HepG2 (cell line): ENCODE measurements around the gene RGS10. TPM values are rescaled to one million over a fixed set of nuclear protein-coding genes. Genes with fewer than 3 reads are reported as not detected.

Source experiments
- ATF7-NPFF ChIP-seq: sonication (generic); formaldehyde crosslinking; IDR thresholded peaks from 2 replicates; pipeline ENCODE4 v1.8.1; 2023; ENCODE audit warnings: mild to moderate bottlenecking, low read depth, missing genetic modification reagents, moderate library complexity
- BCL6 ChIP-seq: IDR thresholded peaks from 2 replicates; pipeline ENCODE4 v1.6.1; 2016; ENCODE audit warnings: missing genetic modification reagents, missing compliant biosample characterization
- CAMTA2 ChIP-seq: sonication (generic); formaldehyde crosslinking; IDR thresholded peaks from 2 replicates; pipeline ENCODE4 v1.4.0; 2020; ENCODE audit warnings: mild to moderate bottlenecking, missing genetic modification reagents, borderline replicate concordance
- FOXK1 ChIP-seq: sonication (generic); formaldehyde crosslinking; IDR thresholded peaks from 2 replicates; pipeline ENCODE4 v1.4.0; 2020; ENCODE audit warnings: low read depth, missing genetic modification reagents, borderline replicate concordance
- KLF15 ChIP-seq: sonication (generic); formaldehyde crosslinking; IDR thresholded peaks from 2 replicates; pipeline ENCODE4 v1.8.1; 2023; ENCODE audit warnings: borderline replicate concordance, mild to moderate bottlenecking, inconsistent platforms, missing genetic modification reagents, mixed read lengths
- NCOR1 ChIP-seq: fragments of 200-600 bp; sonication (generic); IDR thresholded peaks from 2 replicates; pipeline ENCODE4 v1.7.0; 2017; ENCODE audit warnings: antibody characterized with exemption, low read length, borderline replicate concordance
- NR2C2 ChIP-seq: sonication (generic); formaldehyde crosslinking; IDR thresholded peaks from 2 replicates; pipeline ENCODE4 v1.4.0; 2020; ENCODE audit warnings: missing genetic modification reagents, mild to moderate bottlenecking, moderate library complexity, borderline replicate concordance
- RXRB ChIP-seq: IDR thresholded peaks from 2 replicates; pipeline ENCODE4 v1.6.1; 2016; ENCODE audit warnings: borderline replicate concordance, missing genetic modification reagents, missing compliant biosample characterization
- SALL1 ChIP-seq: sonication (generic); formaldehyde crosslinking; IDR thresholded peaks from 2 replicates; pipeline ENCODE4 v1.8.0; 2022; ENCODE audit warnings: mild to moderate bottlenecking, missing genetic modification reagents
- SMYD3 ChIP-seq: sonication (generic); formaldehyde crosslinking; IDR thresholded peaks from 2 replicates; pipeline ENCODE4 v1.8.1; 2023; ENCODE audit warnings: mild to moderate bottlenecking, missing genetic modification reagents
- ZBTB38 ChIP-seq: sonication (generic); formaldehyde crosslinking; IDR thresholded peaks from 2 replicates; pipeline ENCODE4 v1.5.1; 2020; ENCODE audit warnings: mild to moderate bottlenecking, missing genetic modification reagents
- ZNF317 ChIP-seq: sonication (generic); formaldehyde crosslinking; IDR thresholded peaks from 2 replicates; pipeline ENCODE4 v1.5.0; 2020; ENCODE audit warnings: mild to moderate bottlenecking, missing genetic modification reagents
- ZNF432 ChIP-seq: sonication (generic); formaldehyde crosslinking; IDR thresholded peaks from 2 replicates; pipeline ENCODE4 v1.5.0; 2020; ENCODE audit warnings: missing genetic modification reagents, mild to moderate bottlenecking, borderline replicate concordance
- polyA plus RNA-seq, 8 experiments: library from polyadenylated mRNA; depleted of rRNA in 3 of 8; stranded (reverse) in 7 of 8; unstranded in 1 of 8; fragments of >200 nt; fragmentation: Illumina TruSeq in 4 of 8; extraction: Trizol in 4 of 8; gene quantifications; 2 replicates each; pipeline versions ENCODE4 v1.2.1 to v1.2.3, GENCODE V29; 2011 to 2016; ENCODE audit warnings: low read depth in 4 of 8, missing spikeins in 1 of 8, mixed read lengths in 1 of 8; ENCODE audit not compliant: insufficient read depth in 1 of 8
- total RNA-seq, 5 experiments: library from RNA; depleted of rRNA; stranded (reverse); fragments of >200 nt; fragmentation: Illumina TruSeq; extraction: Trizol; gene quantifications; 2 replicates each; pipeline ENCODE4 v1.2.3, GENCODE V29; 2016; ENCODE audit warnings: low read depth in 1 of 5
- TF ChIP-seq, protein P1 (sequence below), 2 experiments: sonication (generic) in 1 of 2; formaldehyde crosslinking in 1 of 2; IDR thresholded peaks; 2 replicates each; pipeline versions ENCODE4 v1.4.0 to v1.6.1; 2016 to 2020; ENCODE audit warnings: borderline replicate concordance in 1 of 2, low read depth in 1 of 2, mild to moderate bottlenecking in 1 of 2, missing genetic modification reagents in 1 of 2
- TF ChIP-seq, protein P2 (sequence below): sonication (generic); formaldehyde crosslinking; IDR thresholded peaks from 2 replicates; pipeline ENCODE4 v1.4.0; 2020; ENCODE audit warnings: missing genetic modification reagents, borderline replicate concordance
- TF ChIP-seq, protein P3 (sequence below): sonication (generic); formaldehyde crosslinking; IDR thresholded peaks from 2 replicates; pipeline ENCODE4 v1.4.0; 2020; ENCODE audit warnings: missing genetic modification reagents
- TF ChIP-seq, protein P4 (sequence below): IDR thresholded peaks from 2 replicates; pipeline ENCODE4 v1.6.1; 2016
- TF ChIP-seq, protein P5 (sequence below): sonication (generic); formaldehyde crosslinking; IDR thresholded peaks from 2 replicates; pipeline ENCODE4 v1.4.0; 2020; ENCODE audit warnings: missing genetic modification reagents, mild to moderate bottlenecking, borderline replicate concordance

RGS10 gene
- total and polyA plus RNA-seq, 2 of the 13 experiments (the other 11 are each of a cell fraction or from before 2014, with no cell fraction given) = 1.7 to 5.1 TPM

DNA sequence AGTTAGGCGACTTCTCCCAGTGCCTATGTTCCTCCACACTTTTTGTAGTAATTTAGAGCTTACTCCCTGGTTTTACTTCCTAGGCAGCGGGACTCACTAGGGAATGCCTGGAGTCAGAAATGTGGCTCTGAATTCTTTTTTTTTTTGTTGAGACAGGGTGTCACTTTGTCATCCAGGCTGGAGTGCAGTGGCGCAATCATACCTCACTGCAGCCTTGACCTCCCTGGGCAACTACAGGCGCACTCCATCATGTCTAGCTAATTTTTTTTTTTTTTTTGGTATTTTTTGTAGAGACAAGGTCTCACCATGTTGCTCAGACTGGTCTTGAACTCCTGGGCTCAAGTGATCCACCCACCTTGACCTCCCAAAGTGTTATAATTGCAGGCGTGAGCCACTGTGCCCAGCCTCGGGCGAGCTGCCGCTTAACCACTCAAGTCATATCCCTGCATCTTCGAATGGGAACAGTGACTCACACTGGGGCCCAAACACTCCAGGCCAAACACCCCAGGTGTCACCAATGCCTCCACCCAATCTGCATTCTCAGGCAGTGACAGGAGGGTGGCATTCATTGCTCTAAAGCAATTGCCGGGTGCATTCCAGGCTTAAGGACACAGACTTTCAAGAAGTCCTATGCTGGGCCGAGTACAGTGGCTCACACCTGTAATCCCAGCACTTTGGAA, 19.6 kb downstream of the RGS10 start (continued):
- TF ChIP-seq KLF15 = no peak
- TF ChIP-seq, protein P1, sequence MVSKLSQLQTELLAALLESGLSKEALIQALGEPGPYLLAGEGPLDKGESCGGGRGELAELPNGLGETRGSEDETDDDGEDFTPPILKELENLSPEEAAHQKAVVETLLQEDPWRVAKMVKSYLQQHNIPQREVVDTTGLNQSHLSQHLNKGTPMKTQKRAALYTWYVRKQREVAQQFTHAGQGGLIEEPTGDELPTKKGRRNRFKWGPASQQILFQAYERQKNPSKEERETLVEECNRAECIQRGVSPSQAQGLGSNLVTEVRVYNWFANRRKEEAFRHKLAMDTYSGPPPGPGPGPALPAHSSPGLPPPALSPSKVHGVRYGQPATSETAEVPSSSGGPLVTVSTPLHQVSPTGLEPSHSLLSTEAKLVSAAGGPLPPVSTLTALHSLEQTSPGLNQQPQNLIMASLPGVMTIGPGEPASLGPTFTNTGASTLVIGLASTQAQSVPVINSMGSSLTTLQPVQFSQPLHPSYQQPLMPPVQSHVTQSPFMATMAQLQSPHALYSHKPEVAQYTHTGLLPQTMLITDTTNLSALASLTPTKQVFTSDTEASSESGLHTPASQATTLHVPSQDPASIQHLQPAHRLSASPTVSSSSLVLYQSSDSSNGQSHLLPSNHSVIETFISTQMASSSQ (IDR thresholded peaks at IDR 0.05; ENCODE audit: low read depth) = no peak
- TF ChIP-seq, protein P1 (CRISPR knock-in tag; IDR thresholded peaks at IDR 0.05; ENCODE audit: borderline replicate concordance) = no peak
- 0 out of 2 replicates have a peak, but pooled peaks have one; percentile 17 for TF ChIP-seq FOXK1 (CRISPR knock-in tag)
- TF ChIP-seq NCOR1 = no peak
- no peak for TF ChIP-seq CAMTA2 (CRISPR knock-in tag)
- TF ChIP-seq, protein P2, sequence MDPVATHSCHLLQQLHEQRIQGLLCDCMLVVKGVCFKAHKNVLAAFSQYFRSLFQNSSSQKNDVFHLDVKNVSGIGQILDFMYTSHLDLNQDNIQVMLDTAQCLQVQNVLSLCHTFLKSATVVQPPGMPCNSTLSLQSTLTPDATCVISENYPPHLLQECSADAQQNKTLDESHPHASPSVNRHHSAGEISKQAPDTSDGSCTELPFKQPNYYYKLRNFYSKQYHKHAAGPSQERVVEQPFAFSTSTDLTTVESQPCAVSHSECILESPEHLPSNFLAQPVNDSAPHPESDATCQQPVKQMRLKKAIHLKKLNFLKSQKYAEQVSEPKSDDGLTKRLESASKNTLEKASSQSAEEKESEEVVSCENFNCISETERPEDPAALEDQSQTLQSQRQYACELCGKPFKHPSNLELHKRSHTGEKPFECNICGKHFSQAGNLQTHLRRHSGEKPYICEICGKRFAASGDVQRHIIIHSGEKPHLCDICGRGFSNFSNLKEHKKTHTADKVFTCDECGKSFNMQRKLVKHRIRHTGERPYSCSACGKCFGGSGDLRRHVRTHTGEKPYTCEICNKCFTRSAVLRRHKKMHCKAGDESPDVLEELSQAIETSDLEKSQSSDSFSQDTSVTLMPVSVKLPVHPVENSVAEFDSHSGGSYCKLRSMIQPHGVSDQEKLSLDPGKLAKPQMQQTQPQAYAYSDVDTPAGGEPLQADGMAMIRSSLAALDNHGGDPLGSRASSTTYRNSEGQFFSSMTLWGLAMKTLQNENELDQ (CRISPR knock-in tag) = no peak
- TF ChIP-seq ZNF432 (CRISPR knock-in tag) = no peak
- TF ChIP-seq ZBTB38 = no peak
- TF ChIP-seq, protein P3, sequence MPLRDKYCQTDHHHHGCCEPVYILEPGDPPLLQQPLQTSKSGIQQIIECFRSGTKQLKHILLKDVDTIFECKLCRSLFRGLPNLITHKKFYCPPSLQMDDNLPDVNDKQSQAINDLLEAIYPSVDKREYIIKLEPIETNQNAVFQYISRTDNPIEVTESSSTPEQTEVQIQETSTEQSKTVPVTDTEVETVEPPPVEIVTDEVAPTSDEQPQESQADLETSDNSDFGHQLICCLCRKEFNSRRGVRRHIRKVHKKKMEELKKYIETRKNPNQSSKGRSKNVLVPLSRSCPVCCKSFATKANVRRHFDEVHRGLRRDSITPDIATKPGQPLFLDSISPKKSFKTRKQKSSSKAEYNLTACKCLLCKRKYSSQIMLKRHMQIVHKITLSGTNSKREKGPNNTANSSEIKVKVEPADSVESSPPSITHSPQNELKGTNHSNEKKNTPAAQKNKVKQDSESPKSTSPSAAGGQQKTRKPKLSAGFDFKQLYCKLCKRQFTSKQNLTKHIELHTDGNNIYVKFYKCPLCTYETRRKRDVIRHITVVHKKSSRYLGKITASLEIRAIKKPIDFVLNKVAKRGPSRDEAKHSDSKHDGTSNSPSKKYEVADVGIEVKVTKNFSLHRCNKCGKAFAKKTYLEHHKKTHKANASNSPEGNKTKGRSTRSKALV = no peak
- TF ChIP-seq, protein P4, sequence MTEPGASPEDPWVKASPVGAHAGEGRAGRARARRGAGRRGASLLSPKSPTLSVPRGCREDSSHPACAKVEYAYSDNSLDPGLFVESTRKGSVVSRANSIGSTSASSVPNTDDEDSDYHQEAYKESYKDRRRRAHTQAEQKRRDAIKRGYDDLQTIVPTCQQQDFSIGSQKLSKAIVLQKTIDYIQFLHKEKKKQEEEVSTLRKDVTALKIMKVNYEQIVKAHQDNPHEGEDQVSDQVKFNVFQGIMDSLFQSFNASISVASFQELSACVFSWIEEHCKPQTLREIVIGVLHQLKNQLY = no peak
- peak; percentile 37 for TF ChIP-seq SALL1 (CRISPR knock-in tag)
- peak; percentile 48; the same call in 1 of the 2 replicates for TF ChIP-seq RXRB
- TF ChIP-seq ATF7-NPFF = no peak
- no peak for TF ChIP-seq SMYD3 (CRISPR knock-in tag)
- TF ChIP-seq ZNF317 (CRISPR knock-in tag) = 0 out of 2 replicates have a peak, but pooled peaks have one; percentile 21
- TF ChIP-seq NR2C2 (CRISPR knock-in tag) = peak; percentile 60; the same call in 1 of the 2 replicates
- peak; percentile 60; the same call in 1 of the 2 replicates for TF ChIP-seq BCL6 (CRISPR knock-in tag)
- TF ChIP-seq, protein P5, sequence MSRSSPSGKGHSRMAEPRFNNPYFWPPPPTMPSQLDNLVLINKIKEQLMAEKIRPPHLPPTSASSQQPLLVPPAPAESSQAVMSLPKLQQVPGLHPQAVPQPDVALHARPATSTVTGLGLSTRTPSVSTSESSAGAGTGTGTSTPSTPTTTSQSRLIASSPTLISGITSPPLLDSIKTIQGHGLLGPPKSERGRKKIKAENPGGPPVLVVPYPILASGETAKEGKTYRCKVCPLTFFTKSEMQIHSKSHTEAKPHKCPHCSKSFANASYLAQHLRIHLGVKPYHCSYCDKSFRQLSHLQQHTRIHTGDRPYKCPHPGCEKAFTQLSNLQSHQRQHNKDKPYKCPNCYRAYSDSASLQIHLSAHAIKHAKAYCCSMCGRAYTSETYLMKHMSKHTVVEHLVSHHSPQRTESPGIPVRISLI (CRISPR knock-in tag) = peak; percentile 96
